ENCODE results near the gene TBX4.

The TBX4 gene

GRCh38 chr17:61465550-61466237 is 13.5 kb downstream of the TBX4 start:
- DNase-seq (ENCODE audit: low spot score): no peak

GRCh38 chr17:61466246-61466645 is 14.0 kb downstream of the TBX4 start:
- no peak for DNase-seq (ENCODE audit: low spot score)

GRCh38 chr17:61467416-61468262 is 15.4 kb downstream of the TBX4 start:
- DNase-seq (ENCODE audit: low spot score): peak; percentile 87

GRCh38 chr17:61468263-61468907 is 16.2 kb downstream of the TBX4 start:
- DNase-seq (ENCODE audit: low spot score): no peak

GRCh38 chr17:61469474-61469873 is 17.3 kb downstream of the TBX4 start:
- no peak for DNase-seq (ENCODE audit: low spot score)

- no peak for DNase-seq (ENCODE audit: low spot score)
Observed at GRCh38 chr17:61469949-61470348, 17.7 kb downstream of the TBX4 start.

- no peak for DNase-seq (ENCODE audit: low spot score)
Observed at GRCh38 chr17:61470530-61471136, 18.4 kb downstream of the TBX4 start.

GRCh38 chr17:61474235-61474927 is 22.2 kb downstream of the TBX4 start:
- DNase-seq (ENCODE audit: low spot score): no peak

GRCh38 chr17:61474934-61475333 is 22.7 kb downstream of the TBX4 start:
- DNase-seq (ENCODE audit: low spot score): no peak

- no peak for DNase-seq (ENCODE audit: low spot score)
Observed at GRCh38 chr17:61475726-61476125, 23.5 kb downstream of the TBX4 start.

- DNase-seq (ENCODE audit: low spot score): no peak
Observed at GRCh38 chr17:61476476-61477203, 24.4 kb downstream of the TBX4 start.

- DNase-seq (ENCODE audit: low spot score): no peak
Observed at GRCh38 chr17:61477204-61477834, 25.1 kb downstream of the TBX4 start.

GRCh38 chr17:61478026-61478789 is 26.0 kb downstream of the TBX4 start:
- no peak for DNase-seq (ENCODE audit: low spot score)

- no peak for DNase-seq (ENCODE audit: low spot score)
Observed at GRCh38 chr17:61478790-61479492, 26.7 kb downstream of the TBX4 start.

GRCh38 chr17:61479493-61480413 is 27.5 kb downstream of the TBX4 start:
- no peak for DNase-seq (ENCODE audit: low spot score)

- no peak for DNase-seq (ENCODE audit: low spot score)
Observed at GRCh38 chr17:61480414-61480807, 28.2 kb downstream of the TBX4 start.

- DNase-seq (ENCODE audit: low spot score): no peak
Observed at GRCh38 chr17:61481421-61481820, 29.2 kb downstream of the TBX4 start.

- DNase-seq (ENCODE audit: low spot score): no peak
Observed at GRCh38 chr17:61482467-61482866, 30.2 kb downstream of the TBX4 start.

Measured in ecto neural progenitor cell (in vitro differentiated cells).